HCT116 (cell line): ENCODE results near the gene PRKCQ. TPM values are rescaled to one million over a fixed set of nuclear protein-coding genes. Genes with fewer than 3 reads are reported as not detected.

Source experiments
- ATAC-seq: fragments of 200-7000 bp; cut with Tn5 transposase; 2 replicates; pipeline ENCODE4 v1.9.1; 2020; ENCODE audit warnings: mild to moderate bottlenecking, moderate library complexity
- BruUV-seq: library from RNA; stranded (reverse); fragments of 400-500 nt; replicated peaks from 2 replicates; lab custom pipeline; 2021; lab: Mats Ljungman, UMichigan
- CTCF ChIA-PET: fragments of 300-600 bp; sonication (Branson Sonifier 250); formaldehyde crosslinking; loops from one replicate; lab custom pipeline; 2021; ENCODE audit warnings: antibody characterized with exemption; lab: Charles Lee
- POLR2A ChIA-PET: fragments of 300-600, 350-600 bp; sonication (Branson Sonifier 250); formaldehyde crosslinking; loops from one replicate; lab custom pipeline; 2021; ENCODE audit warnings: antibody characterized with exemption; lab: Charles Lee
- RAD21 ChIA-PET, 2 experiments: fragments of 300-600 bp; sonication (Branson Sonifier 250); formaldehyde crosslinking; loops; one replicate each; lab custom pipeline; 2023; ENCODE audit warnings: low total read pairs in 2 of 2; ENCODE audit not compliant: uncharacterized antibody in 2 of 2, unreplicated experiment in 2 of 2, low non-redundant PET in 1 of 2; lab: Charles Lee
- DNase-seq: peaks from one replicate; pipeline ENCODE4 v3.0.0-alpha.2; 2010; ENCODE audit warnings: low read depth, low spot score
- H2AFZ ChIP-seq: fragments of 200-600 bp; shearing (Covaris generic), sonication (generic); 2 replicates; pipeline ENCODE4 v1.6.1; 2017; ENCODE audit warnings: low read depth, mixed run types, mixed read lengths, antibody characterized with exemption, low read length; ENCODE audit not compliant: poor library complexity, severe bottlenecking
- H3K27ac ChIP-seq: 2 replicates; pipeline ENCODE4 v1.5.1; 2012; ENCODE audit warnings: low read depth, low read length
- H3K27me3 ChIP-seq: fragments of 200-600 bp; sonication (generic); 2 replicates; pipeline ENCODE4 v1.6.1; 2016; ENCODE audit warnings: mixed run types, low read length, mixed read lengths; ENCODE audit not compliant: insufficient read depth
- H3K36me3 ChIP-seq, 2 experiments: fragments of 200-500 bp in 1 of 2; fragments of 200-600 bp in 1 of 2; sonication (Bioruptor generic) in 1 of 2; sonication (generic) in 1 of 2; 2 replicates each; pipeline versions ENCODE4 v1.5.1 to v1.6.1; 2014 to 2016; ENCODE audit warnings: low read length in 2 of 2, inconsistent platforms in 1 of 2, mixed read lengths in 1 of 2, mixed run types in 1 of 2; ENCODE audit not compliant: insufficient read depth in 2 of 2, control insufficient read depth in 1 of 2
- H3K4me1 ChIP-seq, 2 experiments: fragments of 200-600 bp in 1 of 2; sonication (generic) in 1 of 2; 2 replicates each; pipeline versions ENCODE4 v1.5.1 to v1.6.1; 2012 to 2017; ENCODE audit warnings: low read length in 2 of 2, inconsistent platforms in 1 of 2, mild to moderate bottlenecking in 1 of 2, mixed read lengths in 1 of 2, mixed run types in 1 of 2, moderate library complexity in 1 of 2; ENCODE audit not compliant: insufficient read depth in 2 of 2, control insufficient read depth in 1 of 2
- H3K4me2 ChIP-seq: fragments of 200-600 bp; sonication (generic); 2 replicates; pipeline ENCODE4 v1.6.1; 2017; ENCODE audit warnings: mixed run types, low read length, mixed read lengths
- H3K4me3 ChIP-seq, 2 experiments: fragments of 200-600 bp in 1 of 2; sonication (generic) in 1 of 2; replicated peaks in 1 of 2; 2 replicates each; pipeline ENCODE4 v1.5.1; 2011 to 2016; ENCODE audit warnings: low read length in 2 of 2, control low read depth in 1 of 2, low read depth in 1 of 2, mild to moderate bottlenecking in 1 of 2, mixed read lengths in 1 of 2, mixed run types in 1 of 2
- H3K79me2 ChIP-seq: fragments of 200-600 bp; sonication (generic); 2 replicates; pipeline ENCODE4 v1.6.1; 2017; ENCODE audit warnings: mild to moderate bottlenecking, mixed run types, low read length, moderate library complexity, mixed read lengths; ENCODE audit not compliant: insufficient read depth
- H3K9ac ChIP-seq: fragments of 200-600 bp; sonication (generic); 2 replicates; pipeline ENCODE4 v1.6.1; 2016; ENCODE audit warnings: low read length, mixed read lengths
- H3K9me2 ChIP-seq: fragments of 200-600 bp; sonication (generic), shearing (Covaris generic); 2 replicates; pipeline ENCODE4 v1.6.1; 2017; ENCODE audit warnings: mixed run types, mild to moderate bottlenecking, moderate library complexity; ENCODE audit not compliant: insufficient read depth
- H3K9me3 ChIP-seq, 2 experiments: fragments of 200-500 bp in 1 of 2; fragments of 200-600 bp in 1 of 2; sonication (Bioruptor generic) in 1 of 2; sonication (generic) in 1 of 2; 2 replicates each; pipeline ENCODE4 v1.6.1; 2014 to 2017; ENCODE audit warnings: low read length in 2 of 2, mixed read lengths in 2 of 2, inconsistent platforms in 1 of 2, low read depth in 1 of 2, mild to moderate bottlenecking in 1 of 2, mixed run types in 1 of 2, moderate library complexity in 1 of 2; ENCODE audit not compliant: control insufficient read depth in 1 of 2, insufficient read depth in 1 of 2
- H4K20me1 ChIP-seq: fragments of 200-600 bp; sonication (generic), shearing (Covaris generic); 2 replicates; pipeline ENCODE4 v1.6.1; 2017; ENCODE audit warnings: mixed run types, mild to moderate bottlenecking, moderate library complexity; ENCODE audit not compliant: insufficient read depth
- CBX3 ChIP-seq: IDR thresholded peaks from 2 replicates; pipeline ENCODE4 v1.6.1; 2012; ENCODE audit warnings: low read depth
- EZH2phosphoT487 ChIP-seq: fragments of 200-600 bp; IDR thresholded peaks from 2 replicates; pipeline ENCODE4 v1.6.1; 2018; ENCODE audit warnings: antibody characterized with exemption, borderline replicate concordance
- intact Hi-C: fragments of 100-400 bp; cut with micrococcal nuclease; formaldehyde crosslinking; loops from 2 replicates; pipeline ENCODE4 v1.10.0; 2022
- total RNA-seq: library from RNA; stranded (reverse); gene quantifications from one replicate; pipeline ENCODE4 v1.2.1, GENCODE V29; 2021; ENCODE audit not compliant: unreplicated experiment

Gene PRKCQ
- total RNA-seq, 1 experiment from 2014 or later = 0.54 TPM

DNA sequence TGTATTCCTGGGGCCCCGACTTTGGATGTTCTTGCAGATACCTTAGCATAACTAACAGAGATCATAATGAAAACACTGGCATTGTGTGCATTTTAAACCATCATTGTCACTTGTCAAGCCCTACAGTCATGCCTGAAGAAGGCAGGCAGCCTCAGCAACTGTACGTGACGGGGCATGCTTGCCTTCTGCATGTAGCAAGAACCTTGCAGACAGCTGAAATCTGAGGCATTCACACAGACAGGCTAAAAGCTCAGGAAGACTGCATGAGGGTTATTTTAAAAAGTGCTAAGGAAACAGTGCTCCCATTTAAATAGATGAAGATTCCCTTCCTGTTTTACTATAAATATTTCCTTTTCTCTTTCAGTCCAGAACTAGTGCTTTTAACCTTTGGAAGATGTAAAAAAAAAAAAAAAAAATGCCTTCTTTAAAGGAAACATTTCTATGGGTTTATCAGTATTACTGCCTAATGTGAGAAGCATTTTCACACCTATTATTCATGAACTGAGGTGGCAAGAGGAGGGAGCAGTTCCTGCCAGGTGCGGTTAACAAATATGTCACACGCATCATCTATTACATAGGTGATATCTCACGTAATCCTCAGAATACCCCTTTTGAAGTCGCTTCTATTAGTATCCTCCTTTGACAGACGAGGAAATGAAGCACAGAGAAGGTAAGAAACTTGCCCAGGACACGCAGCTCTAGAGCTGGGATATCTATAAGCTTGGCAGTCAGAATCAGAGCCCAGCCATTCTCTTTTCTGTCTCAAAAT, 88.1 kb downstream of the PRKCQ start:
- POLR2A ChIA-PET = no interaction called here
- no peak for DNase-seq

DNA sequence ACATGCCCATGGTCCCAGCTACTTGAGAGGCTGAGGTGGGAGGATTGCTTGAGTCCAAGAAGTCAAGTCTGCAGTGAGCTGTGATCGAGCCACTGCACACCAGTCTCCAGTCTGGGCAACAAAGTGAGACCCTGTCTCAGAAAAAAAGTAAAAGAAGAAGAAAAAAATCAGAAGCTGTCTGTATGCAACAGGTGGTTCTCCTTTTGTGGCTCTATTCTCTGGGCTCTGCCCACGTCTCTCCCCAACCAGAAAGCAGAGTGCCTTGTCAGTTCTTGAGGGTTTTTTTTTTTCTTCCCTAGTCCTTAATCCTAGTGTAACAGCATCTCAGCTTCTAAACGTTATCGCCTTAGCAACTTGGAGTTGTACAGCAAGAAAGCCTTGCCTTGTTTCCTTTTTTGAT, 89.5 kb downstream of the PRKCQ start:
- no peak for ATAC-seq

More for the DNA sequence above, 88.1 kb downstream of the PRKCQ start:
- BruUV-seq = no TSS peak
- Histone ChIP-seq H3K4me1 (no peaks in the 10 kb centered on the region), H2AFZ (no peak overlapping the region), H4K20me1 (no peaks in the 10 kb centered on the region; the same call in 1 of the 2 replicates), H3K9ac (no peak overlapping the region), H3K9me3 (no peaks in the 10 kb centered on the region), H3K4me3 (no peak overlapping the region), H3K9me2 (no peaks in the 10 kb centered on the region), H3K27ac (no peak overlapping the region), H3K27me3 (peaks cover 49% of the 10 kb centered on the region), H3K79me2 (no peaks in the 10 kb centered on the region), H3K4me2 (no peak overlapping the region), H3K36me3 (no peaks in the 10 kb centered on the region)
- ChIA-PET RAD21 (no interaction called here), CTCF (no interaction called here)
- intact Hi-C loops = no loop called here
- no peak for ATAC-seq
- TF ChIP-seq EZH2phosphoT487 (0 out of 2 replicates have a peak, but pooled peaks have one; percentile 29), CBX3 (no peak)

More for the DNA sequence above, 89.5 kb downstream of the PRKCQ start:
- H3K4me3 ChIP-seq = no peak overlapping the region
- H3K79me2 ChIP-seq = no peaks in the 10 kb centered on the region
- no peaks in the 10 kb centered on the region; the same call in 1 of the 2 replicates for H4K20me1 ChIP-seq
- H3K4me1 ChIP-seq = no peaks in the 10 kb centered on the region
- BruUV-seq = no TSS peak
- no peaks in the 10 kb centered on the region for H3K9me2 ChIP-seq
- H3K9ac ChIP-seq = no peak overlapping the region
- H3K27me3 ChIP-seq = peaks cover 49% of the 10 kb centered on the region
- TF ChIP-seq EZH2phosphoT487 = no peak
- POLR2A ChIA-PET = no interaction called here
- no peak overlapping the region for H3K4me2 ChIP-seq
- no peaks in the 10 kb centered on the region for H3K9me3 ChIP-seq
- RAD21 ChIA-PET = no interaction called here
- H2AFZ ChIP-seq = no peak overlapping the region
- intact Hi-C loops = no loop called here
- no peak overlapping the region for H3K27ac ChIP-seq
- no peaks in the 10 kb centered on the region for H3K36me3 ChIP-seq
- CTCF ChIA-PET = no interaction called here
- no peak for DNase-seq
